ENCODE results near the gene RELN. TPM values are rescaled to one million over a fixed set of nuclear protein-coding genes. Genes with fewer than 3 reads are reported as not detected.

RELN gene
- total and polyA plus RNA-seq, 9 donors: 0.68 to 8.7 (median 2.7) TPM

GRCh38 chr7:103772171-103772773, 217.2 kb downstream of the RELN start:
- no peak overlapping the region for H3K4me3 ChIP-seq
- TF ChIP-seq, protein P1, sequence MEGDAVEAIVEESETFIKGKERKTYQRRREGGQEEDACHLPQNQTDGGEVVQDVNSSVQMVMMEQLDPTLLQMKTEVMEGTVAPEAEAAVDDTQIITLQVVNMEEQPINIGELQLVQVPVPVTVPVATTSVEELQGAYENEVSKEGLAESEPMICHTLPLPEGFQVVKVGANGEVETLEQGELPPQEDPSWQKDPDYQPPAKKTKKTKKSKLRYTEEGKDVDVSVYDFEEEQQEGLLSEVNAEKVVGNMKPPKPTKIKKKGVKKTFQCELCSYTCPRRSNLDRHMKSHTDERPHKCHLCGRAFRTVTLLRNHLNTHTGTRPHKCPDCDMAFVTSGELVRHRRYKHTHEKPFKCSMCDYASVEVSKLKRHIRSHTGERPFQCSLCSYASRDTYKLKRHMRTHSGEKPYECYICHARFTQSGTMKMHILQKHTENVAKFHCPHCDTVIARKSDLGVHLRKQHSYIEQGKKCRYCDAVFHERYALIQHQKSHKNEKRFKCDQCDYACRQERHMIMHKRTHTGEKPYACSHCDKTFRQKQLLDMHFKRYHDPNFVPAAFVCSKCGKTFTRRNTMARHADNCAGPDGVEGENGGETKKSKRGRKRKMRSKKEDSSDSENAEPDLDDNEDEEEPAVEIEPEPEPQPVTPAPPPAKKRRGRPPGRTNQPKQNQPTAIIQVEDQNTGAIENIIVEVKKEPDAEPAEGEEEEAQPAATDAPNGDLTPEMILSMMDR (IDR thresholded peaks at IDR 0.05): no peak
- TF ChIP-seq EP300 (IDR thresholded peaks at IDR 0.05) (no peak), POLR2A (IDR thresholded peaks at IDR 0.05) (no peak)
- intact Hi-C loops (cut with DNase I): no loop called here
- no peaks in the 10 kb centered on the region for H3K36me3 ChIP-seq
- no peak for DNase-seq
- H3K4me1 ChIP-seq (ENCODE audit: insufficient read depth): no peaks in the 10 kb centered on the region
- no peak overlapping the region for H3K27ac ChIP-seq
- no peaks in the 10 kb centered on the region for H3K9me3 ChIP-seq
- WGBS, 3 donors: 33 to 43% (median 35%) methylated on average over 2 of the region's 2 CpGs
- no peaks in the 10 kb centered on the region for H3K27me3 ChIP-seq

GRCh38 chr7:103771294-103771693, 218.2 kb downstream of the RELN start:
- Histone ChIP-seq H3K4me3 (no peak overlapping the region), H3K27ac (no peak overlapping the region), H3K36me3 (no peaks in the 10 kb centered on the region), H3K27me3 (no peaks in the 10 kb centered on the region), H3K4me1 (ENCODE audit: insufficient read depth) (no peaks in the 10 kb centered on the region), H3K9me3 (no peaks in the 10 kb centered on the region)
- WGBS, 3 donors: 77 to 91% (median 83%) methylated on average over 2 of the region's 2 CpGs
- TF ChIP-seq POLR2A (IDR thresholded peaks at IDR 0.05): no peak
- TF ChIP-seq EP300 (IDR thresholded peaks at IDR 0.05): no peak
- TF ChIP-seq, protein P1 (IDR thresholded peaks at IDR 0.05): no peak
- no peak for DNase-seq
- intact Hi-C loops (cut with DNase I): no loop called here

- TF ChIP-seq POLR2A (IDR thresholded peaks at IDR 0.05) (no peak), EP300 (IDR thresholded peaks at IDR 0.05) (no peak)
- TF ChIP-seq, protein P1 (IDR thresholded peaks at IDR 0.05): no peak
Observed at GRCh38 chr7:103766660-103767059, 222.8 kb downstream of the RELN start.

GRCh38 chr7:103765901-103766300, 223.6 kb downstream of the RELN start:
- no peaks in the 10 kb centered on the region for H3K27me3 ChIP-seq
- no peaks in the 10 kb centered on the region for H3K36me3 ChIP-seq
- H3K27ac ChIP-seq: no peak overlapping the region
- no peaks in the 10 kb centered on the region for H3K4me1 ChIP-seq (ENCODE audit: insufficient read depth)
- no peak overlapping the region for H3K4me3 ChIP-seq
- intact Hi-C loops (cut with DNase I): no loop called here
- no peaks in the 10 kb centered on the region for H3K9me3 ChIP-seq
- TF ChIP-seq, protein P1 (IDR thresholded peaks at IDR 0.05): no peak
- TF ChIP-seq EP300 (IDR thresholded peaks at IDR 0.05) (no peak), POLR2A (IDR thresholded peaks at IDR 0.05) (no peak)
- 72 to 78% (median 74%) methylated on average over 3 of the region's 3 CpGs for WGBS, 3 donors
- no peak for DNase-seq

More at GRCh38 chr7:103766660-103767059, 222.8 kb downstream of the RELN start:
- no peak overlapping the region for H3K27ac ChIP-seq
- no peak overlapping the region for H3K4me3 ChIP-seq
- no peaks in the 10 kb centered on the region for H3K9me3 ChIP-seq
- whole genome bisulfite sequencing, 3 donors: 13 to 25% (median 15%) methylated on average over 5 of the region's 5 CpGs
- H3K36me3 ChIP-seq: no peaks in the 10 kb centered on the region
- intact Hi-C loops (cut with DNase I): no loop called here
- H3K4me1 ChIP-seq (ENCODE audit: insufficient read depth): no peaks in the 10 kb centered on the region
- no peaks in the 10 kb centered on the region for H3K27me3 ChIP-seq
- DNase-seq: no peak
